ENCODE measurements around the gene CYB5D1.
"Not testable (repeated sequence)": the region's sequence is repeated elsewhere in the genome, so short reads cannot be mapped to it uniquely, and the experiment has no call there.

CYB5D1 gene

DNA sequence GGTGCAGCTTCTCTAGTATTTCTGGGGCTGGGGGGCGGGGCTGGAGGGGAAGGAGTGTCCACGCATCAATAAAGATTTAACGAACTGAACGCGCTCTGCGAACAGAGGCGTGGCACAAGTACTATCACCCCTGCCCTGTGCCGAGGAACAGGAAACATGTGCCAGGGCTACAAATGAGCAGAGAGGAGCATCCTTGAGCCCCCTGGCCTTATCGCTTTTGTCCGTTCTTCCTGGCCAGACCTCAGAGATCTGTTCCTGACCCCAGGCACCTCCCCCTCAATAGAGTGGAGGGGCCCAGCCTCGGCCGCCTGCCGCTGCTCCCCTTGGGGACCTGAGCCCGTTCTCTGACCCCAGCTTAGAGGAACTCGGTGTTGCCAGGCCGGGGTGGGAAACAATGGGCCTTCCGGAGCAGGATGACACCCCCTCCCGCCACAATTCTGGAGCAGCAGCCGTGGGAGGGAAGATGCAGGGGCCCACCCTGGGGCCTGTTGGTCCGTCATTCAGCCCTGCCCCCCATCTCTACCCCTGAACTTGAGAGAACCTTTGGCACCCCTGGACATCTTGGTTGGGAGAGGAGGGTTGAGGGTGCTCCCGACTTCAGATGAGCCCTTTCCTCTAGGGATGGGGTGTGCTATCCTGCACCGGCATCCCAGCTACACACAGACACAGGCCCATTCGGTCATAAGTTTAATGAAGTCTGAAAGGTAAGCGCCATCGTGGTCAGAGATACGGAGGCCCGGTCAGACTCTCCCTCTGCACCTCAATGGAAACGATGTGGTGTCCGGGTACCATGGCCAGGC, 1.6 kb upstream of the CYB5D1 start:
- no peak for DNase-seq (ENCODE audit: low read depth)

DNA sequence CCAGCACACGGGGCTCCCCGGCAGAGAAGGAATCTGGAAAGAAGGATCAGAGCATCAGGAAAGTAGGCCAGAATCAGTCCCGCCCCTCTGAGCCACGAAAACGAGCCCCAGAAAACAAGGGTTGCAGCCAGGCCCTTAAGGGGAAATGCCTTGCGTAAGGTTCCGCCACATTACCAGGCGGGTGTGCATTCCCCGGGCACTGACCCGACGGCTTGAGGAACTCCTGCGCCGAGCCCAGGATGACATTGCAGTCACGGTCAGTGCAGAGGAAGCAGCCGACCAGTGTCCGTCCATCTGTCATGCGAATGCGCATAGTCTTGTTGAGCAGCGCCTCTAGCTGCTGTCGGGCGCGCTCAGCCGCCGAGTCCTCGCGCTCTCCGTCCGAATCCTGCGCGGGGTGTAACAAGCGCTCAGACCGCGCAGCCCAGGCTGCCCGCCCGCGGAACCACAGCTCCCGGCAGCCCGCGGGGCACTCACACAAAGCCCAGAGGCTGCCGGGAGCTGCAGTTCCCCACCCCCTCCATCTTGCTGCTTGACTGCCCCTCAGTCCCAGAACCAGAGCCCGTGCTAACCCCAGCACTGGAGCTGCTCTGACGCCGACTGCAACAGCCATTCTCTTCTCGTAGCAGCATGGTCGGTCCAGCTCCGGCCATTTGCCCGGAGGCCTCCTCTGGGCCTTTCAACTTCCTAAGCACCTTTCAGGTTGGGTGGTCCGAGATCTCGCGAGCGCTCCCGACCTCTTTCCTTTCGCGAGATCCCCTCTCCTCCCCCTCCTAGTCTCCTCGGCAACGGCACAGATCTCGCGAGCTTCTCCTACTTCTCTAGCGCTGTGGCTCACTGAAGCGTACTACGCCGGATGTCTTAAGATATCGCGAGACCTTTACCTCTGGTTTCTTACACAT, 741 bp upstream of the CYB5D1 start, which contains the start of gene NAA38:
Gene NAA38, minus strand, starts transcription at position 749 of the 902 bp plus-strand sequence. Its CDS starts 96 bp downstream, at position 653.
- peak; percentile 87 for DNase-seq (ENCODE audit: low read depth)

DNA sequence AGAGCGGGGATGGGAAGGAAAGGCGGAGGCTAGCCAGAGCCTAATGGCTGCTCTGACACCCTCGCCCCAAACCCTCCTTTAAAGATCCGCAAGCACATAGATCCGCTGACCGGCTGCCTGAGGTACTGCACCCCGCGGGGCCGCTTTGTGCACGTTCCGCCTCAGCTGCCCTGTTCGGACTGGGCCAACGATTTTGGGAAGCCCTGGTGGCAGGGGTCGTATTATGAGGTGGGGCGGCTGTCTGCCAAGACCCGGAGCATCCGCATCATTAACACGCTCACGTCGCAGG, 663 bp downstream of the CYB5D1 start:
- no peak for DNase-seq (ENCODE audit: low read depth)

DNA sequence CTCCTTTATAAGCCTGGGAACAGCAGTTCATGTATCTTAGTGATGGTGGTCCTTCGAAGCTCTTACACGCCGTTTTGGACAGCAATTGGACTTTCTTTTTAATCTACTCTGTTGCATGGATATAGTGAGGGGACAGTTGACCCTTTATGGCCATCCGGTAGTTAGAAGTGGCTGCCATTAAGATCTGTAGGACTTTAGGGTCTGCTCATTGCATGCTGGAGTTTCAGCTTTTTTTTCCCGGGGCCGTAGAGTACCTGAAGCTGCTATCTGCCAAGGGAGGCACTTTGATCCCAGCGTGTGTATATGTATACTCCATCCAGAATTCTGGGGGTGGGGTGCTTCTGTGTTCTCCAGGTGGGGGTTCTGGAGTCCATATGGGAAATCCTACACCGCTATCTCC, 1.2 kb downstream of the CYB5D1 start:
- DNase-seq (ENCODE audit: low read depth), result no peak

DNA sequence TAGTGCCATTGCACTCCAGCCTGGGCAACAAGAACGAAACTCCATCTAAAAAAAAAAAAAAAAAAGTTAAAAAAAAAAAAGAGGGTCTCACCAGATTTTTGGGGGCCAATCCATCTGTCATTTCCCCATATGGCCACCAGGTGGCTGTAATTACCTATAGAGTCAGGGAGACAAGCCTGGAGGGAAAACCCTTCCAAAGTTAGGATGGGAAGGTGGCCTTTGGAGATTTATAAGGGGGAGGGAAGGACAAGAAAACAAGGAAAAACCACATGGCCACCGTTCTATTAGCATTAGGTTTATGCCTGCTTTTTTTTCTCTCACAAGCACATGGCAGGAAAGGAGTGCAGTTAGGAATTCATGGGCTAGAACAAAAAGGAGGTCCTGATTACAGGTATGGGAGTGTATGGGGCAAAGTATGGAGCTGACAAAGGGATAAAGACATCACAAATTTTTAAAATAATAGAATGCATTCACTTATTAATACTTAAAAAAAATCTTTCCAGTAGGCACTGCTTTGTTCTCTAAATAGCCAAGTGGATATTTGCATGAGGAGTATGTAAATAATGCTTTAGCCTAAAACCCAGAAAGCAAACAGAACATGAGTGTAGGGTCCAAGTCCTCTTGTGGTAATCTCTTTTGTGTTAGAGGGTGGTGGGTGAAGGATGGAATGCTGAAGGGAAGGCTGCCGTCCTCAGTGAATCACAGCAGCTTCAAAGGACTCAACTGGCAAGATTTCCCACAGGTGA, 5.1 kb downstream of the CYB5D1 start:
- DNase-seq (ENCODE audit: low read depth), result no peak

DNA sequence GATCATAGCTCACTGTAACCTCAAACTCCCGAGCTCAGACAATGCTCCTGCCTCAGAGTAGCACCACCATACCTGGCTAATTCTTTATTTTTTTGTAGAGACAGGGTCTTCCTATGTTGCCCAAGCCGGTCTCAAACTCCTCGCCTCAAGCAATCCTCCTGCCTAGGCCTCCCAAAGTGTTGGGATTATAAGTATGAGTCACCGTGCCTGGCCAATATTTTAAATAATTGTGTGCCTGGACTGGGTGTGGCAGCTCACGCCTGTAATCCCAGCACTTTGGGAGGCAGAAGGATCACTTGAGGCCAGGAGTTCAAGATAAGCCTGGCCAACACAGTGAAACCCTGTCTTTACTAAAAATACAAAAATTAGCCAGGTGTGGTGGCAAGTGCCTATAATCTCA, 6.6 kb downstream of the CYB5D1 start:
- not testable (repeated sequence) for DNase-seq (ENCODE audit: low read depth)

DNA sequence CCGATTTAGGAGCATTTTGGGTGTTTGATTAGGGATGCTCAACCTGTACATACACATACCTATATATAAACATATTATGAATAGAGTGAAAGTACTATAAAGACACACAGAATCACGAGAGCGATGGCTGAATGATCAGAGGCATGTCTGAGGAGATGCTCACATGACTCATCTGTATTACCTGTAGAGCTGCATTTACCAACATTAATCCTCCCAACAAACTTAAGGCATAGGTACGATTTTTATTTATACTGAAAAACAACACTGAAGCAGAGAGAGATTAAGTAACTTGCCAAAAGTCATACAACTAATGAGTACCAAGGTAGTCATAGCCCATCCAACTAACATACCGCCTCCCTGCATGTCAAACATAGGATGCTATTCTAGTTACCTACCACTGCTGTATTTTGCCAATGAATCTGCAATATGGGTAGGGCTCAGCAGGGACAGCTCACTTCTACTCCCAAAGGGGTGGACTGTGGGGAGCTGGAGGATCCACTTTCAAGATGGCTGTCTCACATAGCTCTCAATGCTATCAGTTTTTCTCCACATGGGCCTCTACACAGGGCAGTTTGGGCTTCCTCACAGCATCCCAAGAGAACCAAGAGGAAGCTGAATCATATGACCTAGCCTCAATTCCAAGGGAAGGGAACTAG, 7.3 kb downstream of the CYB5D1 start:
- no peak for DNase-seq (ENCODE audit: low read depth)

DNA sequence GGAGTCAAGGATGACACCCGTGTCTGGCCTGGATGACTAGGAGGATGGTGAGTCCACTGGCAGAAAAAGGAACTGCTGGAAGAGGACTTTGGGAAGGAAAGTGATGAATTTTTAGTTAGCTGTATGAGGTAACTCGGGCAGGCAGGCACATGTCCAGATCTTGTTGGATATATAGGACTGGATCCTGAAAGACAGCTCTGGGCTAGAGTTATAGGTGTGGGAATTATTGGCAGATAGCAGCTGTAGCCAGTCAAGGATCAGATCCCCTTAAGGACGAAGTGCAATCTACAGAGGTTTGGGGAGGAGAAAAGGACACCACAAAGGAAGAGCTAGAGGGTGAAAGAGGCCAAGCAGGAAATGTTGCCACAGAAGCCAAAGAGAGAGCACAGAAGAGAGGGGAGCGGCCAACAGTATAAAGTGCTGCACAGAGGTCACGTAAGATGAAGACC, 10.1 kb downstream of the CYB5D1 start:
- no peak for DNase-seq (ENCODE audit: low read depth)

DNA sequence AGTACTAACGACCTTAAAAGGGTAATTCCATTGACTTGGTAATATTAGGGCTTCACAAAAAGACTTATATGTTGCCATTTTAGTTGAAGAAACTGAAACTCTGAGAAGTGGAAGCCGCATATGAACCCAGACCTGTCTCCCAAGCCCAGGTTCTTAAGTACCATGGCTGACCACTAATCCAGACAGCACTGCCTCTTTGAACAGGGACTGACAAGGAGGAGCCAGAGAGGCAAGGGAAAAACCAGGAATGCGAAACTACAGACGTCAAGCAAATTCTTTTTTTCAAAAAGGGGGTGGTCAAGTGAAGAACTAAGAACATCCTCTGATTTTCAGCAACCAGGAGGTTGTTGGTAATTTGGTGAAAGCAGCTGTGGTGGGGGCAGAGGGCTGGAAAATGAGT, 15.2 kb downstream of the CYB5D1 start:
- no peak for DNase-seq (ENCODE audit: low read depth)

DNA sequence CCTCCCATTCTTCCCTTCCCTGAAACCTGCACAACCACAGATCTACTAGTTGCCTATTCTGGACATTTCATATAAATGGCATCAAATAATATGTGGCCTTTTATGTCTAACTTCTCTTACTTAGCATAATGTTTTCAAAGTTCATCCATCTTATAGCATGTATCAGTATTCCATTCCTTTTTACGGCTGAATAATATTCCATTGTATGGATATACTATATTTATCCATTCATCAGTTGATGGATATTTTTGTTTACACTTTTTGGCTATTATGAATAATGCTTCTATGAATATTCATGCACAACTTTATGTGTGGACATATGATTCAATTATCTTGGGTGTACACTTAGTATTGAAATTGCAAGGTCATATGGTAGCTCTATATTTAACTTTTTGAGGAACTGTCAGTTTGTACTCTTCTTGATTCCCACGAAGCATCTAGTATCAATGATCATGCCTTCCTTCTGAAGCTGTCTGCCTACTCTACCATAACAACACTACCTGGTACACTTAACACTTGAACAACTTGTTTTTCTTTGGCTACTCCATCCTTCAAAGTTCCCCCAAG, 18.1 kb downstream of the CYB5D1 start:
- DNase-seq (ENCODE audit: low read depth), result no peak

DNA sequence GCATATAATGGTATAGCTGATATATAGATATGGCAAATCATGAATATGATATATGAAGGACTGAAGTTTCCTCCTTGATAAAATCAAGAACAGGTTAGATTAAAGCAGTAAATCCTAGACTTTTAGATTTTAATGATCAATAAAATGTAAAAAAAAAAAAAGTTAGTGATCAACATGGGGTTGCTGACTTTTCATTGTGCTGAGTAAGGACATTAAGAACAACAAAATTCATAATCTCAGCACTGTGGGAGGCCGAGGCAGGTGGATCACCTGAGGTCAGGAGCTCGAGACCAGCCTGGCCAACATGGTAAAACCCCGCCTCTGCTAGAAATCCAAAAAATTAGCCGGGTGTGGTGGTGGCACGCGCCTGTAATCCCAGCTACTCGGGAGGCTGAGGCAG, 20.4 kb downstream of the CYB5D1 start:
- no peak for DNase-seq (ENCODE audit: low read depth)

DNA sequence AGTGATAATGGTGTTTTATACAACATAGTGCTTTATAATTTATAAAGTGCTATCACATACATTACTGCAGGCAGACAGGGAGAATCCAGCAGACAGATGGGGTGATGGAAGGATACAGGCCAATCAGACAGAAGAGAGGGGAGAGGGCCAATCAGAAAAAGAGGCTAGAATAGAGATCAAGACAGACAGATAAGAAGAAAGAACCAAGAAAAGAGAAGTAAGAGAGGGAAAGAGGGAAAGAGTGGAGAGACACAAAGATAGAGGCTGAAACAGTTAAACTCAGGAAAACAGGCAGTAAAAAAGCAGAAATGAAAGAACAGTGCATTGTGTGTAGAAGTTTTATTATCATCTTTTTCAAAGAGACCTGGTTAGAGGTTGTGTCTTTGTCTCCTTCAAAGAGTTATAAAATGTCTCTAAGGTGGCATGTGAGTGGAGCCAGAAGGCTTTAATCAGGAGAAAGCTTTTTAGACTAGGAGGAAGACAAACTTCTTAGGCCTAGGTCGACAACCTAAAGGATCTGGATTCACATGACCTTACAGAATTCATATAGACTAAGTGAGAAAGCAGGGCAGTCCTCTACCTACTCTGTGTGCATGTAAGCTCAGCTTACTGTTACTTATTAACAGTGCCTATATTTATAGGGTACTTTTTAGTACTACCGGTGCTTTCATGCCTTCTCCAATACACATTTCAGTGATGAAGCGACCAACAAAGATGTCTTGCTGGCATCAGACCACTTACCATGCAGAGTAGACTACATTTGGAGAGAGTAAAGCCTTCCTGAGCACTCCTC, 22.5 kb downstream of the CYB5D1 start:
- DNase-seq (ENCODE audit: low read depth), result no peak

DNA sequence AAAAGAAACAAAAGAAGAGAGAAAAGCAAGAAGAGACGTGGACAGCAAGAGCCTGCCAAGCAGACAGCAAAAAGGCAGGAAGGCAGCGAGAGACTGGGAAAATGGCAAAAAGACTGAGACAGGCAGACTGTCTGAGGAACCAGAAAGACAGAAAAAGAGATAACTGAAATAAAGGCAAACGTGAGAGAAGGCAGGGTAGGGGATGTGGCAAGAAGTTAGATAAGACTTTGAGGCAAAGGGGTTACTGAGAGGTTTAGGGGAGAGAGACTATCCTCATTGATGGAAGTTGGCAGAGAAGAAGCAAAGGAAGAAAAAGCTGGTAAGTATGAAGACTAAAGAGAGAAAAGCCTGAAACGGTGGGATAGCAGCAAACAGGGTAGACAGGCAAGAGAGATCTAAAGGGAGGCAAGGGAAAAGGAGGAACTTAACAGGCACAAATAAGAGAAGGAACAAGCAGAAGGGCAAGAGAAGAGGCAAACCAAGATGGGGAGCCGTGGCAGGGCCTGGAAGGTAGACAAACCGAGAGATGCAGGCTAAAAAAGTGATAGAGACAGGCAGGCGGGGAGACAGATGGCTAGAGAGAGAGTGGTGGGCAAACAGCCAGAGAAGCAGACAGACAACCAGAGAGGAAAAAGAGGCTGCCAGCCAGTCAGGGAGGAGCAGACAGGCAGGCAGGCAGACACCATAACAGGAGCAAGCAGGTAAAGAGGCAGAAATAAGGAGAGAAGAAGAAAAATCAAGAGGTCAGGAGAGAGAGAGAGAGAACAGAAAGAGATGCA, 23.7 kb downstream of the CYB5D1 start:
- no peak for DNase-seq (ENCODE audit: low read depth)

DNA sequence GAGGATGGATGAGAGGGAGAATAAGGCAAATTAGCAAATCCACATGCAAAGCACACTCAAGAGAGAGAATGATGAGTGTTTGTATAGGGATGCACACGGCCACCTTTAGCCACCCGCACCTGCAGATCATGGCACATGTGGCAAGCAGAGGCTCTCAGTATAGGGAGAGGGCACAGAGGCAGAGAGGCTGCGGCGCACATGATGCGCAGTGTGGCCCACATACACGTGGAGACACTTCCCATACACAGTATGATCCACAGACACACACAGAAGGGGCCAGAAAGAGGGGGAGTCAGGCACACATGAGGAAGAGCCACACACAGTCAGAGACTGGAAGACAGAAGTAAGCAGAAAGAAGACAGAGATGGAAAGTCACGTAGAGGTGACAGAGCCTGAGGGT, 24.3 kb downstream of the CYB5D1 start:
- no peak for DNase-seq (ENCODE audit: low read depth)

DNA sequence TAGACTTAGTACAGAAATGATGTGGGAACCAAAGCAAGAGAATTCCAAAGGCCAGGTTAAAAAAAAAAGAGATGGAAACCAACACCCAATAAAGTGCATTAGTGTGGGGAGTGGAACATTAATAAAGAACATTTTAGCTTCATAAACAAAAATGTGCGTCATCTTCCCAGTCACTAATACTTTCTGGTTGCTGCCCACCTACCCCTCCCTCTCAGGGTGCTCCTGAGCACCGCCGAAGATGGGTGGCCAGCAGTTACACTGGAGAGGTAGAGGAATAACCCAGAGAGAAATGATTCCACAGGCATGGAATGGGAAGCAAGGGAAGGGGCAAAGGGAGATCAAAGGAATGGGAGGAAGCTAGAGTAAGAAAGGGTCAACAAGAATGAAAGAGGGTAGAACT, 24.8 kb downstream of the CYB5D1 start:
- DNase-seq (ENCODE audit: low read depth), result no peak

DNA sequence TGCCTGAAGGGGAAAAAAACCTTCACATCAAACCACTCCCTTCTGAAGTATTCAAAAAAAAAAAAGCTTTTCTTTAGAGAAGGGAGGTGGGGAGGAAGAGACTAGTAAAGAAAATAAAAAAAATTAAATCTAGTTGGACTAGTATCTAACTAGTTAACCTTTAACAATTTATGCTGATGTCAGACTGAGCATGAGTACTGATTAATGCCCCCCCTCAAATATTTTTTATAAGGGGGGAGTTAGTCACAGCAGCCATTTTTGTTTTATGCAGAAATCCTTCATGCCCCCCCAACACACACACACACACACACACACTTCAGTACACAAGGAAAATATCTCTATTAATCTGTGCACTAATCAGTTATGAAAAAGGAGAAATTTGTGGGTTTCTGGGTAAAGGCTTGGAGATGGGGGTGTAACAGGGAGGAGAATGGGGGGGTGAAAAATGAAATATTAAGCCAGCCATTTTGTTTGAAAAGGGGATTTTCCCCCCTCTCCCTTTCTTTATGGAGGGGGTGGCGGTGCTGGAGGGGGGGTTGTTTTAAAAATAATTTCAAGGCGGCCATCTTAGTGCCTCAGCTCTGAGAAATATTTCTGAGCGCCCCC, 26.1 kb downstream of the CYB5D1 start:
- no peak for DNase-seq (ENCODE audit: low read depth)

DNA sequence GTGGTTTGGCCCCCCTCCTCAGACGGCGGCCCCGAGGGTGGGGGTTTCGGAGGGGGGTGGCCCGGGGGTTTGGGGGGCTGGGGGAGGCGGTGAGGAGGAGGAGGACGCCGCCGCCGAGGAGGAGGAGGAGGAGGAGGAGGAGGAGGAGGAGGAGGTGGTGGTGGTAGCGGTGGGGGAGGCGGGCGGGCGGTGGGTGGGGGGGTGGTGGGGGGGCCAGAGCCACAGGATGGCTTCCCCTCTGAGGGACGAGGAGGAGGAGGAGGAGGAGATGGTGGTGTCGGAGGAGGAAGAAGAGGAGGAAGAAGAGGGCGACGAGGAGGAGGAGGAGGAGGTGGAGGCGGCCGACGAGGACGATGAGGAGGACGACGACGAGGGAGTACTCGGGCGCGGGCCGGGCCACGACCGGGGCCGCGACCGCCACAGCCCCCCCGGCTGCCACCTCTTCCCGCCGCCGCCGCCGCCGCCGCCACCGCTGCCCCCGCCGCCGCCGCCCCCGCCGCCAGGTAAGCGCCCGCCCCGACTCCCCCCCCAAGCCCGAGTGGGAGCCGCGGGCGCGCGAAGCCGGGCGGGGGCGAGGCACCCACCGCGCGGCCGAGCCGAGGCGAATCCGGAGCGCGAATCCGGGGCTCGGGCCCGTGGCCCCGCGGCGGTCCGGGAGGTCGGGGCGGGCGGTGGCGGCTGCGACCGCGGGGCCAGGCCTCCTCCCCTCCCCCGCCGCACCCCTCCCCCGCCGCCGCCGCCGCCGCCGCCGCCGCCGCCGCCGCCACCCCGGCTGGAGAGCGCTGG, 27.0 kb downstream of the CYB5D1 start:
- peak; percentile 15 for DNase-seq (ENCODE audit: low read depth)

DNA sequence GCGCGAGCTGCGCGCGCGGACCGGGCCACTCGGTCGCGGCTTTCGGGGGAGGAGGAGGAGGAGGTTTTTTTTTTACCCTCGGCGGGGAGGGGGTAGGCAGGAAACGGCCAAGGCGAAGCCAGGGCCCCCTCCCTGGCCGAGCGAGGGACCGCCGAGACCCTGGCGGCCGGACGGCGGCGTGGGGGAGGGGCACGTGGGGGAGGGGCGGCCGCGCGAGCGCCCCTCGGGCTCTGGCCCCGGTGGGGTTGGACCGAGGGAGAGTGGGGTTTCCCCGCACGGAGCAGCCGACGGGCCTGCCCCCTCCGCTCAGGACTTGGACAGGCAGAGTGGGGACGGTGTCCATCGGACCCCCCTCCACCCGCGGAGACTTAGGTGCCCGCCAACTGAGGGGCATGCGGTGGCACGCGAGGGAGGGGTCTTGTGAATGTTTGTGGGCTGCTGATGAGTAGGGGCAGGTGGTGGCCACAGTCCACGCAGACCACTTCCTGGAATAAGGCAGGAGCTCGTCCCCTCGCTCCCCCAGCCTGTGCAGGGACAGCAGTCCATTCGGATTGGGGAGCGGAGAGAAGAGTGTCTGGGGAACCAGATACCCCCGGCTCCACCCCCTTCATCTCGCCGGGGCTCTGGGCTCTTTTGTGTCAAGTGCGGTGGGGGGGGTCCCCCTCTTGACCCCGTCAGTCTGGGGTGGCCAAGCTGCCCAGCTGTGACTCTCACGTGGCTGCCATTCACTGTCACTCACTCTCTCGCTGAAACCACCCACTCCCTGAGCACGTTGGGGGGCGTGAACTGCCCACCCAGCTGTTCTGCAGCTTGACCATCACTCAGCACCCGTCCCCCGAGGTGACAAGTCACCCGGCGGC, 27.8 kb downstream of the CYB5D1 start:
- peak; percentile 43 for DNase-seq (ENCODE audit: low read depth)

All from activated T-cell treated with anti-CD3 and anti-CD28 coated beads for 48 hours (primary cell).